HG03469 (cell line): ENCODE results near the gene SLAIN1.
A peak's percentile ranks its signal among the peaks of the same experiment; 100 is the strongest.

Experiments
- ATAC-seq: cut with Tn5 transposase; IDR thresholded peaks from one replicate; pipeline ENCODE4 v1.9.1; 2021; ENCODE audit warnings: mild to moderate bottlenecking, moderate library complexity, moderate number of reproducible peaks; ENCODE audit not compliant: unreplicated experiment

SLAIN1 gene

DNA sequence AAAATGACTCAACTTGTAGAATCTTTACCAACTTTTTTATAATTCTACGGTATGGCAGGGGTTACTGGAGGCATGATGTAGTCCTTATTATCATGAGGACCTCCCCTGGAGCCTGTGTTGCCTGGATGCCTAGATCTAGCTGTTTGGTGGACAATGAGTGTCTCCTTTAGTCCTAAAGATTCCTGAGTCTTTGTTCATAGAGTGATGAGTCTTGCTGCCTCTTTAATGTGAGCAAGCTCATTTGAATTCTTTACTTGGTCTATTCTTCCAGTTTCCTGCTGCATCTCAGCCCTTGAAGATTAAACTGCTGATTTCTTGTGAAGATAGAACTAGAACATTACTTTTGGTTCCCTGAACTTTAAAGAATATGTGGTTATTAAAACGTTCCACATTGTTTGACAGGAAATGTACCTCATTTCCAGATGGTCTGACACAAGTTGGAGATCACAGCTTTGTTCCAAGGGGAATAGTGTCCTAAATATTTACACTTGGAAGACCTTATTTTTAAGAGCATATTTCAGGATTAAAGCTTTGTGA is 51.9 kb downstream of the SLAIN1 start:
- ATAC-seq, result no peak

DNA sequence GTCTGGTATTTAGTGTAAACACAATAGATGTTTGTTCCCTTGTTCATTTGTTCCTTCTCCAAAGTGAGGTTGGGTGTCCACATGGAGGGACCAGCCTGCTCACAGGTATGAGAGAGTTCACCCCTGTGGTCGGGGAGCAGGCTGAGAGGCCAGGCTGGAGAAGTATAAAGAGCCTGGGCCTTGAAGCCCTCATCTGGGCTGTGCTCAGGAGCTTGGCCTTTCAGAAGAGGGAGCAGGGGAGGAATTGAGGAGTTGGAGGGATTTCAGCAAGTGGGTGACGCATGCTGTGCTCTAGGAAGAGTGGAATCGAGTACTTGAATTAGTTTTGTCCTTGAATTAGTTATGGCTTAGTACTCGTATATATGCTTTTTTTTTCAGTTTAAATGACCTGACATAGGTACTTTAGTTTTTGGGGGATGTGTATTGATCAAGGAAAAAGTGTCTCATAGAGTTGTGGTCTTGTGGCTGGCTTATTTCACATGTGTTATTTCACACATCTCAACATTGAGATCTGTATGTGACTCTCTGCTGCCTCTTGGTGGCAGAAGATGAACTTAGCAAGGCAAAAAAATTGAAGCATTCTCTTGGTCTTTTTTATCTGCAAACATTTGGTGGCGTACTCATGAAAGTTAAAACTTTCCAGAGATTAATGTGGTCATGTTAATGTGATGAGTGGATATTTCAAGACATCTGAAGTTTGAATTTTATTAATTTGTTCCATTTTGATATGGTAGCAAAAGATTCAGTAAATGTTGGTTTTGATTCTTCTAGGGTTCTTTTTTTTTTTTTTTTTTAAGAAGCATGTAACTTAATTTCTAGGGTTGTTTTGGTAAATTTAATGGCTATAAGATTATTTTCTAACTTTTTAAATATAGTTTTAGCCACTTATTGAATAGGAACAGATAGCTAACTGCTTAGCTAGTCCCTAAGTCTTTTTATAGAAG is 54.3 kb downstream of the SLAIN1 start:
- peak; percentile 69 for ATAC-seq

DNA sequence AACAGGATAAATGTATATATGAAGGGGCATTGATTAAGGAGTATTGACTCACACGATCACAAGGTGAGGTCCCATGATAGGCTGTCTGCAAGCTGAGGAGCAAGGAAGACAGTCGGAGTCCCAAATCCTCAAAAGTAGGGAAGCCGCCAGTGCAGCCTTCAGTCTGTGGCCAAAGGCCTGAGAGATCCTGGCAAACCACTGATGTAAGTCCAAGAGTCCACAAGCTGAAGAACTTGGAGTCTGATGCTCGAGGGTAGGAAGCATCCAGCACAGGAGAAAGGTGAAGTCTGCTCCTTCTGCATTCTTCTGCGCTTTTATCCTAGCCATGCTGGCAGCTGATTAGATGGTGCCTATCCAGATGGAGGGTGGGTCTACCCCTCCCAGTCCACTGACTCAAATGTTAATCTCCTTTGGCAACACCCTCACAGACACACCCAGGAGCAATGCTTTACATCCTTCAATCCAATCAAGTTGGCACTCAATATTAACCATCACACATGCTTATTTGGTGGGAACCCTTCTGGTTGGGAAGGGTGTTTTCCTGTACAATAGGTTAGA is 55.1 kb downstream of the SLAIN1 start:
- ATAC-seq, result no peak

DNA sequence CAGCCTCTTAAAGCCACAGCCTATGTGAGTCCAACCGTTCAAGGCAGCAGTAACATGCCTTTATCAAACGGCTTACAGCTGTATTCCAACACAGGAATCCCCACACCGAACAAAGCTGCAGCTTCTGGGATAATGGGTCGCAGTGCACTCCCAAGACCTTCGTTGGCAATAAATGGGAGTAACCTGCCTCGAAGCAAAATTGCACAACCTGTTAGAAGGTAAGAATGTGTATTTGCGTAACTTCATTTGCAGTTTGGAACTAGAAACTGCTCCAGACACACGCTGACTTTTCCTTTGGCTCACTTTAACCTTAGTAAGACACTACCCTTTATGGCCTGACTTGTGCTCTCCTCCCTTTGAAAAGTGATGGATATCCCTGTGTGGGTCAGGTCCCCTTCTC is 63.4 kb downstream of the SLAIN1 start:
- no peak for ATAC-seq

DNA sequence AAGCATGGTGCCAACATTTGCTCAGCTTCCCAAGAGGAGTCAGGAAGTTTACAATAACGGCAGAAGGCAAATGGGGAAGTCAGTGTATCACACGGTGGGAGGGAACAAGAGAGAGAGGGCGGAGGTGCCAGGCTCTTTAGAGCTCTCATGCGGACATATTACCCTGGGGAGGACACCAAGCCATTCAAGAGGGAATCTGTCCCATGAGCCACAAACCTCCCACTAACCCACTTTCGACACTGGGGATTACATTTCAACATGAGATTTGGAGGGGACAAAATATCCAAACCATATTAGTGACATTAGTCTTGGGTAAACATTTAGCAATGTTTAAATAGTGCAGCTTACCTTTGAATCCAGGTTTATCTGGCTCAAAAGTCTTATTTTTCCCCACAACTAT is 69.9 kb downstream of the SLAIN1 start:
- no peak for ATAC-seq

DNA sequence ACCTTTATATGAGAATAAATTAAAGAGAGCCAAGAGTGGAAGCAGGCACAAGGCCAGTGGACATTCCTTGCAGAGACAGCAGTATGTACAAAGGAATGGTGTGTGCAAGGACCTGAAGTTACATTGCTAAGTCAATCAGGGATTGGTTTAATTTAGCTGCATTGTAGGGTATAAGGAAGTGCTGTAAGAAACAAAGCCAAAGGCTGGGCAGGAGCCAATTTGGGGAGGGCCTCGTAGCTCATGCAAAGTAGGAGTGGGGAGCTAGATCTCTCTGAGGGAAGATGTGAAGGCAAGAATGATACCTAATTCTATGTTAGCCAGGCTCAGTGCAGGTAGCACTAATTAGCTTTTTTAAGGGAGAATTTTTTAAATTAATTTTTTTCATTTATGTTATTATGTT is 76.7 kb downstream of the SLAIN1 start:
- no peak for ATAC-seq

DNA sequence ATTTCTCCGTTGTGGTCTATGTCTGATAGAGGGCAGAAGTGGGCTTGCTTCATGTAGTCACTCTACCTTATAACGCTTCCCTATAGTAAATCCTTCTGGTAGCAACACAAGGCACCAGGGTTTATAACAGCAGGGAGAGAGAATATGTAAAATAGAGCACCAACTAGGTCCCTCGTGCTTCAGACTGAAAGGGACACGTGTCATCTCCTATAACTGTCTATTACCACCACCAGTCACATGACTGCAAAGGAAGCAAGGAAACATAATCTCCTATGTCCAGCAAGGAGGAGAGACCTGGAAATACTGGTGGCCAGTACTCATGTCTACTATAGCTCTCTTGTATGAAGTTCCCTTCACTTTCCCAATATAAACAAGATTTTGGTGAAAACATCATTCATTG is 79.2 kb downstream of the SLAIN1 start:
- no peak for ATAC-seq

DNA sequence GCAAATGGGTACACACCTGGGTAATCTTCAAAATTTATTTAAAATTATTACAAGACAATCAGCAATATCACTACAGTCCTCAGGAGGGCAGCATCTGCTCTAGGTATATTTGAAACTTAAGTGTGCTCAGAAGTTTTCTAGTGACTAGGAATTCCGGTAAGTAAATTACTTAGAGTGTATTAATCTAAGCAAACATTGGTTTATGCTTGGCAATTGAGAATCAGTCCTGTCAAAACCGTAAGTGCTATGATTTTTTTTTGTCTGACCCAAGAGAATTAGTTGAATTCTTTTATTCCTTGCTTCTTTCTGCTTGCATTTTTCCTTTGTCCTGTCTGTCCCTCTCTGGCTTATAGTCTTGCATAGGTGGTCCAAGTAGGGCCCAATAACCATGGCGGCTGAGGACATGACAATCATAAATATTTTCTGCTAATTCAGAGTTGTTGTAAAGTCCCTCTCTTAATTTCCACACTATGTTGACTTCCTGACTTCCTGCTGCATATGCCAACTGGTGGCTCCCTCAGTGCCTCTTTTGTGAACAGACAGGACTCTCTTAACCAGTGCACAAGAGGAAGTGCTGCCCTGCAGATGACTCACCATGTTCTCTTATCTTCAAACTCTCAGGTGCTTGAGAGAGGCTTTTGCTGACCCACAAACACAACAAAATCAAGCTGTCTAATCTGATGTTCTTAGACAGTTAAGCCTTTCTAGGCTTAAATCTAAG is 82.2 kb downstream of the SLAIN1 start:
- peak; percentile 81 for ATAC-seq

DNA sequence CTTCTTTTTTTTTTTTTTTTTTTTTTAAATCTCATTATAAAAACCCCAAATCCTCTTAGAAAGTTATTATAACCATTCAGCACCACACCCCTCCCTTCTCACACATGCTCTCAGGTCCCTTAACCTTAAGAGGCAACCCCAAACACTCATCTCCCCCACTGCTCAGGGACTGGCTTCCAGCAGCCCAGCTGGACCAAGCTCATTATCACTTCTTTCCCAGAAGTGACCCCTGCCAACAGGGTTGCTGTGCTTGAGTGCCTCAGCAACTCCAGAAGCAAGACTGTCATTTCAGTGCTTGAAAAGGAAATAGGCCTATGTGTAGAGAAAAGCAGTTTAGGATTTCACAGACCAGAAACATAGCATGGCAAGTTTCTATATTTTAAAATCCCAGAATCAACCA is 84.3 kb downstream of the SLAIN1 start:
- ATAC-seq, result no peak

DNA sequence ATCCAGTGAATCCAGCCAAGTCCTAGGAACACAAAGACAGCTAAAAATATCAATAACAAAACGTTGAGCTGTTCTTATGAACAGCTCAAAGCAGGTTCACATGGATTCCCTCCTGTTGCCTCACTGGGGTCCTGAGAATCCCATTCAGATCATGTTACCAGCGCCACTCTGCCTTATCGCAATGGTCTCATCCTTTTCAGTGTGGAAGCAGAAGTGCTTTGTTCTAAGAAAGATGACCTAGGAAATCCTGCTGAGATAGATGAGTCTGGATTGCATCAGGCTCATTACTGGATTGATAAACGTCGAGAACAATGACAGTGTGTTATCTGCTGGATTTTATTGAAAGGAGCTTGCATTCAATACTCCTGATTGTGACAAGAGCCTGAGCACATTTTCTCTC is 87.0 kb downstream of the SLAIN1 start:
- no peak for ATAC-seq

DNA sequence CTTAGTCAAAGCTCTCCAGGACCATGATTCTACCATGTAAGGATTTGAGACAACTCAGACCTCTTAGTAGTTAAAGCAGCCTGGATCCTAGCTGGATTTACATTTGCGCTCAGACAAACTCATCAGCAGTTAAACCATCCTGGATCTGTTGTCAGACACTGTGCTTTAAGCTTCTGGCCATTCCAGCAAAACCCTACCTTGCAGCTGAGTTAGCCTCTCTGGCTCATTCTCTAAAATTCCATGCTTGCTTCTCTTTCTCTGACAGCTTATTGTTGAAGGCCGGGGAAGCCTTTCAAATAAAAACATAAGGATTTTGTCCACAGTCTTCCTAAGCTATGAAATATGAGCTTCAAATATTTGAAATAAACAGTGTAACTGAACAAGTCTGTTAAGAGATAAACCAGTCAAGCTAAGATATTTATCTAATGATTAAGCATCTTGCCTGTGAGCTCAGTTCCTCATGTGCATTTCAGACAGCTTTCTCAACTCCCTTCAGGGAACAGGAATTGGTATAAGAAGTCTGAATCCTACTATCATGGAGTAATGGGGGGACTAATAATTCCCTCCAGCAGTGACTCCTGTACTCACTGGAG is 89.3 kb downstream of the SLAIN1 start:
- no peak for ATAC-seq

DNA sequence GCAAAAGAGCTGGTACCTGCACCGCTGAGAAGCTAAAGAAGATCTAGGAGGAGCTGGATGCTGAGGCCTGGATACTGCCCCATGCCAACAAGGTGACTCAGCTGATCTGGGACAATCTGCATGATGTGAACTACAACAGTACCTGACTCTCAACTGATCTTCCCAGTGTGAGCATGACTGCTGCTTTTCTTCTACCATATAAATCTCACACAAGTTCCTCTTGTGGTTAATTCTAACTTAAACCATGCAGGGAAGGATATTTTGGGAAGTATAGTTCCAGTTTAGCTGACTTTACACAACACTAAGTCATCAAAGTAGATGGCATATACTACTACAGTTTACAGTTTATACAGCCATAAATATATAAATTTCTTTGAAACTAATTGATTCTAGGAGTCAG is 91.9 kb downstream of the SLAIN1 start:
- no peak for ATAC-seq

DNA sequence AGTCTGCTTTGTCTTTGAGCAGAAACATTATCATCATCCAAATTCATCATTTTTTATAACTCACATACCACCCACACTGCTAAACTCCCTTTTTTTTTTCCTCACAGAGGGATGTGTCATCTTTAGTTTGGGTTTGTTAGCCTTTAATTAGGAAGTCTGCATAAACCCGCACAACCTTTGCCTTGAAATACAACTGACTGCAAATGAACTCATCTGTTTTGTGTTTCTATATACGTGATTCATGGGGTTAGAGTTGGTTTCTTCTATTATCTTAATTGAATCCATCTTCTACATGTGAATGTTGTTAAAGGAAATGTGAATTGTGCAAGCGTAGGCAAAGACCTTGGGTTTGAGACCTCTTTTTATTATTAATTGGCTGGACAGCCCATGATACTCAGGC is 102.7 kb downstream of the SLAIN1 start:
- no peak for ATAC-seq

DNA sequence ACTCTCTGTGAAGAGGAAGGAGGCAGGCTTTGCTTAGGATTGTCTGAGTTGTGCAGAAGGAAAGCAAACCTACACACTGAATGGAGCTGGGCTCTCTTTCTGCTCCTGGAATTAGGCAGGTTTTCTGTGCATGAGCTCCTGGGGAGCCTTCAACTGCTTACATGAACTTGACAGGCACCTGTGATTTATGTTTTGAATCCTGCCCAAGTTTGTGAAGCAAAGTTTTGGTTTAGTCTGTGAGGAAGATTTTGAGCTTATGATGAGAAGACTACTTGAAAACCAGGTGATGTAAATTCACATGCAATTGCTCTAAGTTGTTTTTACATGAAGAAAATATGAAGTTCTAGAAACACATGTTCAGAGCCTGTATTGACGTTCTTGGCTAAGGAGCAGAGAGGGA is 109.0 kb downstream of the SLAIN1 start:
- no peak for ATAC-seq

DNA sequence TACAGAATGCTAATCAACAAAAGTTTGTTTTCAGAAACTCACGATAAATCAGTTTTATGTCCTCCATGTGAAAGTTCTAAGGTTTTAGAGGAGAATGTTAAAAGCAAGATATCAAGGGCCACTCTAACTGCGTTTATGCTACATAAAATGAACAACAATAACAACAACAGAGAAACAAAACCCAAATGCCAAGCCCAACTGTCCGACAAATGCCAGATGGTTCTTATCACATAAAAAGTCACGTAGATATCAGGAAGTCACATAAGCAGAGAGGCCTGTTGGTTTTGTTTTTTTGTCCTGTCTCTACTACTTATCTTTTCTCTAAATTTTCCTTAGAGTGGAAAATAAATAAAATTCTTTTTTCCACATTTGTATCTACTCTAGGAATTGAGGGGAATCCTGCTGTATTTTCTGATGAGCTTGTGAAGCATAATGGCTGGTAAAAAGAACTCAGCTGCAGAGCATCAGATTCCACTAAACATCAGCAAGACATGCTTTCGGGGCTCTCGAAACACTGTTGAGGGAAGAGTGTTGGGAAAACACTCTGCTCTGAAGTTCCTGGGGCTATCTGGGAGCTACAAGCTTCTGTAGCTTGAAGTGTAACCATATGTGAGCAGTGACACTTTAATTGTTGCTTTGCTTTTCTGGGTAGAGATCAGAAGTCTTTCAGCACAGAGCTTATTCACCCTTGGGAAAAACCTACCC is 110.1 kb downstream of the SLAIN1 start:
- no peak for ATAC-seq

DNA sequence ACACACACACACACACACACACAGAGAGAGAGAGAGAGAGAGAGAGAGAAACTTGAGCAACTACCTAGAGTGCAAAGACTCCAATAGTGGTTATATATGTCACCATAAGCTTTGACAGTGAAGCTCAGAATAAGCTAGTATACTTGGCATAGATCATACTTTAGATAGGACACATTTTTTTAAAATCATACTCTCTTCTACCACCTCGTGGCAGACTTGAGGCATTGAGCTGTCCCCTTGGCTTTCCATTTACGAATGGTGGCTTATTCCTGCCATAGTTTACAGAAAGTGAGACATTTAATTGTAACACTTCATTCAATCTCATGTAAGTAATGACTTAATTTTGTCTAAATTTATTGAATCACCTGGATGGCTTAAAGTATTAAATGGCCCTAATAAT is 112.9 kb downstream of the SLAIN1 start:
- peak; percentile 66 for ATAC-seq

DNA sequence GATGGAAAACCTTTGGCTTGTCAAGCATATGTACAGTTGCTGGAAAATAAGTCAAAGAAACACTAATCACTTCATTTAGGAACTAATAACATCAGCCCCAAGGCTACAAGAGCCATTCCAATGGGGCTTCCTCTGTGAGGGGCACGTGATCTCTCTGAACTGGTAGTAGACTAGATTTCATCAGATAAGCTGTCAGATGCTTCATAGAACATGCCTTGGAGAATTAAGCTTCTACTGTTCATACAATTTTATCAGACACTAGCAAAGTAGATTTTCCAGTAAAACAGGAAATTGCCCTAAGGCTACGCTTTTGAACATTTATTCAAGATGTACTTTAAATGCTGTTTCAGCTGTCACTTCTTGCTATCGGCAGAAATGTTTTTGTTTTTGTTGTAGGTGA is 113.4 kb downstream of the SLAIN1 start:
- ATAC-seq, result no peak

DNA sequence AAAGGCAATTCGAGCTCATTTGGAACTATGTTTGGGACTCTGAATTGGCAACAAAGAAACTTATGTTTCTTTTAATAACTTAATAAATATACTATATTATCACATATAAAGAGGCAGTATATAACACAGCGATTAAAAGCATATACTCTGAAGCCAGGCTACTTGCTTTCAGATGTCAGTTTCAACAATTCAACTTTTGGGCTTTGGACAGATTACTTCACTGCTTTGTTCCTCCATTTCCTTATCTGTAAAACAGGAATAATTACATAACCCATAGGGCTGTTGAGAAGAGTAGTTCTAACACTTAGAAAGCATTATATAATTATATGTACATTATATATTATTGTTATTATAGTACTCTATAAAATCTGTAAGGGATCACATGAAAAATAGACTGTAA is 113.9 kb downstream of the SLAIN1 start:
- ATAC-seq, result no peak

DNA sequence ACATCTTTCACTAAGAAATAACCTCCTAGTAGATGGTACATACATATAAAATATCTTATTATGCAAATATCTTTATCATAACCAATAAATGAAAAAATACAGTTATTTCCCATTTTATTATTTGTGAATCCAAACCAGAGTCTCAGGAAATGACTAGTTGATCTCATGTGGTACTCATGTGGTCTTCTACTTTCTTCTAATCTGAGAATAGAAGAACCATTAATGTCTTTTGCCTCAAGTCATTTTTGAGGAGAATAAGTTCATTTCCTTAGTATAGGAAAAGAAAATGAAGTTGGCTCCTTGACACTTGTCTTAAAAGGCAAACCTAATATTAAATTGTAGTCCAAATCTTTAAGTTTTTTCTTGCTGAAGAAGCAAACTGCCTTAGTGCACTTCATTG is 114.5 kb downstream of the SLAIN1 start:
- ATAC-seq, result no peak
